AG09319 (cell line): Measurements from ENCODE around the gene CPE.
A peak's percentile ranks its signal among the peaks of the same experiment; 100 is the strongest.

Experiments
- DNase-seq: peaks from one replicate; pipeline ENCODE4 v3.0.0-alpha.2; 2010; ENCODE audit warnings: low read depth; ENCODE audit errors: extremely low read depth
- TF ChIP-seq, protein P1 (sequence below): IDR thresholded peaks from 2 replicates; pipeline ENCODE4 v1.5.1; 2011; ENCODE audit warnings: low read depth, mild to moderate bottlenecking, inconsistent platforms, low read length, moderate library complexity

The CPE gene

DNA sequence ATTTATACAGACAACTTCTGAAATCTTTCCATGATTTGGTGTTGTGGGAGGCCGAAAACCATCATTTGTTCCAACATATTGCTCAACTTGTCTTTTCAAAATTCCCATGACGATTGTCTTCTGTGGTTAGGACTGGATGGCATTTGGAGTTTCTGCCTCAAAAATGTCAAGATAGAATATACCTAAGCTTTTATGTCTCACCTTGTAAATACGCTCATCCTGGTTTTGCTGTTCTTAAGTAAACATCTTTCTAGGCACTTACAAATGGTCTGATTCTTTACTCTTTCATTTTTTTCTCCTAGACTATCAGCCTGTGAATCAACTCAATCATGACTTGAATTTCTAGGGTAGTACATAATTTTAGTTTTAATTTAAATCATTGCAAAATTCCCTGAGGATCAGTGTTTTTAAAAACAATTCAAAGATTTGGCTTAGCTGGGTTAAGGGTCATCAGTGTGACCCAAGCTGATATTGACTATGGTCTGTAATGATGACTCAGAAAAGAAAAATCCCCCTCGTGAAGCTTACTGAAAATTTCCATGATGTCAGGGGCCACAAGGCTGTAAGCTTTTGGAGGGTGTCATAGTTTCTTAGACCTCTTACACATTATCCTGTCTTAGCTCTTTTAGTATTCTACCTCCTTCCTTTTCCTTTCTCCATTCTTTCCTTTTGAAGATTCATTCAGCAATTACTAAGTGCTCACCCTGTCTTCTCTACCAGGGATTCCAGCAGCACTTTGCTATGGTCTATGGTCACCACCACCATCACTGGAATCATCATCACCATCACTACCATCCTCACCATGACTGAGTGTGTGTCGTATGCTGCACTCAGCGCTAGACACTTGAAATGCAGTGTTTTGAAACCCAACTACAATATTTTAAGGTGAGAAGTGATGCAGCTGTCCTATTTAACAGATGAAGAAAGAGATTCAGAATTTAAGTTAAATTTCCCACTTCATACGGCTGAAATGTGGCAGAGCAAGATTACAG is 124.4 kb downstream of the CPE start:
- TF ChIP-seq, protein P1, sequence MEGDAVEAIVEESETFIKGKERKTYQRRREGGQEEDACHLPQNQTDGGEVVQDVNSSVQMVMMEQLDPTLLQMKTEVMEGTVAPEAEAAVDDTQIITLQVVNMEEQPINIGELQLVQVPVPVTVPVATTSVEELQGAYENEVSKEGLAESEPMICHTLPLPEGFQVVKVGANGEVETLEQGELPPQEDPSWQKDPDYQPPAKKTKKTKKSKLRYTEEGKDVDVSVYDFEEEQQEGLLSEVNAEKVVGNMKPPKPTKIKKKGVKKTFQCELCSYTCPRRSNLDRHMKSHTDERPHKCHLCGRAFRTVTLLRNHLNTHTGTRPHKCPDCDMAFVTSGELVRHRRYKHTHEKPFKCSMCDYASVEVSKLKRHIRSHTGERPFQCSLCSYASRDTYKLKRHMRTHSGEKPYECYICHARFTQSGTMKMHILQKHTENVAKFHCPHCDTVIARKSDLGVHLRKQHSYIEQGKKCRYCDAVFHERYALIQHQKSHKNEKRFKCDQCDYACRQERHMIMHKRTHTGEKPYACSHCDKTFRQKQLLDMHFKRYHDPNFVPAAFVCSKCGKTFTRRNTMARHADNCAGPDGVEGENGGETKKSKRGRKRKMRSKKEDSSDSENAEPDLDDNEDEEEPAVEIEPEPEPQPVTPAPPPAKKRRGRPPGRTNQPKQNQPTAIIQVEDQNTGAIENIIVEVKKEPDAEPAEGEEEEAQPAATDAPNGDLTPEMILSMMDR, result no peak
- no peak for DNase-seq

DNA sequence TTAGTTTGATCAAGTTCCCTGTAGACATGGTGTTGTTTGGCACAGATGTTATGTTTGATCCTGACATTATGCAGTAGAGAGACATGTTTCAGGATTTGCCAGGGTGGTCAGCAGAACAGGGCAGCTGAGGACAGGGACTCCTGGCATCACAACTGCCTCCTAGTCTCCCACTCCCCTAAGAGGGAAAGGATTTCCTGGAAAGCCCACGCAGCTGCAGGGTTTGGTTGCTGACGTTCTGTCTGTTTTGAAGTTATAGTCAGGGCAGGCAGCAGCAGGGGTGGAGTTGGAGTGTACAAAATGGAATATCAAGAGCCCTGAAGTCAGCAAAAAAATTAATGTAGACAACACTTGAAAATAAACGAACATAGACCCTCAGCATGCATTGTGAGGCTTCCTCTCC is 125.4 kb downstream of the CPE start:
- TF ChIP-seq, protein P1, result no peak

DNA sequence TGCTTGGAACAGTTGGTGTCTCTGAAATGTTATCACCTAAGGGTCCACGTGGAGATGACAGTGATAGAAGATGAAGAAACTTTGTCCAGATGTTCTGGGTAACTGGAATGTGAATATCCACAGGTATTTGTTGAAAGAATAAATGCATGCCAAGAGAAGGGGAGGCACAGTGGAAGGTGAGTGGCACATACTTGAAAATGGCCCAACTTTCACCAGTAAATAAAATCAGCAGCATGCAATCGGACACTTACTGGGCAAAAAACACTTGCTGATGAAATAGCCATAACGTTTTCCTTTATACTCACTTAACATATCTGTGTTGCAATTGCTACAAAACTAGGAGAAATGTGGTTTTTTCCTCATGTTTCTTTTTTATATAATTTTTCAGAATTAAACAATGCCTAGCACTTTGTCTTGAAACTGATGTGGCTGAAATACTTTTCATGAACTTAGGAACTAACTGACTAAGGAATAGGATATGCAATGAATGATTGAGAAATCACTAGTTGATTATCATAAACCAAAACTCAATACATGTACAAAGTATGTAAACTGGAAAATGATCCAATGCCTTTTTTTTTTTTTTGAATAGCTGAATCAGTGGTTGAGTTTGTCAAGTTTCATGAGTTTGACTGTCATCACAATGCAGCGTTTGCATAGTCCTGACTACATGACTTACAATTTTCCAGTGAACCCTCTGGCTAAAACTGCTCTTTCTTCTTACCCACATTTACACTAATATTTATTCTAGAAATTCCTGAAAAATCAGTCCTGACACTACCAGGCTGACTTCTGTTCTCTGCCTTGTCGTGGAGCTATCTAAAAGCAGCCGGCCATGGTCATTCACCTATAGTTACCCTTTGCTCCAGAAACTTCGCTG is 127.4 kb downstream of the CPE start:
- TF ChIP-seq, protein P1, result no peak
- DNase-seq, result peak; percentile 88

More for the DNA sequence above, 125.4 kb downstream of the CPE start:
- DNase-seq, result no peak

DNA sequence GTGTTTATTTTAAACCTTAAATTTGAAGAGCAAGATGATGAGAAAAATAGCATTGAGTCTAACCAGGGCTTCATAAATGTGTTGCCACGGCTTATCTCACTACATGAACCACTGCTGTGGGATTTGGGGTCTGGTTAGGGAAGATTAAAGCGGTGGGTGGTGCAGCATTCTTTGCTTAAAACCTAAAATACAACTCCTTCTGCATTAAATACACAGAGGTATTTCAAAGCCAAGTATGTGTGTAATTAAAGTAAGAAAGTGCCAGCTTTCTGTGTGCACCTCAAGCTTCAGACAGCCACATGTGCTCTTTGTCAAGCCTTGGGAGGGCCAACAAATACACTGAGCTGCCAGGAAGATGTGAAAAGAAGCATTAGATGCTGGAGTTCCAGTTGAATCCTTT is 128.0 kb downstream of the CPE start:
- DNase-seq, result no peak
- TF ChIP-seq, protein P1, result no peak

DNA sequence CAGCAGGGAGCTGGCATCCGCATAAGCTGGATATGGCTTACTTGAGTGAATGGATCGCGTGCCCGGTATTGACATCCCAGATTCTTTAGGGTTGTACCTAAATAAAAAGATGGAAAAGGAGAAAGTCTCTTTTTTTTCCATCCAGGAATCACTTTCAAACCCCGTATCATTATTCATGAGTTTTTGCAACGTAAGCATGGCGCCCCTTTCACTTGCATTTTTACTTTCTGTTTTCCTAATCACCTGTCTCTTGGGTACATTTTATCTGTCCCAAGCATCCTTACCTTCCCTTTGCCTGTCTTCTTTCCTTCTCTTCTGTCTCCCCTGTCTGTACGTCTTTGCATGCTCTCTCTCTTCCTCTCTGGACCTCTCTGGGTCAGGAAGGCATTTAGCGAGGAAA is 128.6 kb downstream of the CPE start:
- TF ChIP-seq, protein P1, result no peak

DNA sequence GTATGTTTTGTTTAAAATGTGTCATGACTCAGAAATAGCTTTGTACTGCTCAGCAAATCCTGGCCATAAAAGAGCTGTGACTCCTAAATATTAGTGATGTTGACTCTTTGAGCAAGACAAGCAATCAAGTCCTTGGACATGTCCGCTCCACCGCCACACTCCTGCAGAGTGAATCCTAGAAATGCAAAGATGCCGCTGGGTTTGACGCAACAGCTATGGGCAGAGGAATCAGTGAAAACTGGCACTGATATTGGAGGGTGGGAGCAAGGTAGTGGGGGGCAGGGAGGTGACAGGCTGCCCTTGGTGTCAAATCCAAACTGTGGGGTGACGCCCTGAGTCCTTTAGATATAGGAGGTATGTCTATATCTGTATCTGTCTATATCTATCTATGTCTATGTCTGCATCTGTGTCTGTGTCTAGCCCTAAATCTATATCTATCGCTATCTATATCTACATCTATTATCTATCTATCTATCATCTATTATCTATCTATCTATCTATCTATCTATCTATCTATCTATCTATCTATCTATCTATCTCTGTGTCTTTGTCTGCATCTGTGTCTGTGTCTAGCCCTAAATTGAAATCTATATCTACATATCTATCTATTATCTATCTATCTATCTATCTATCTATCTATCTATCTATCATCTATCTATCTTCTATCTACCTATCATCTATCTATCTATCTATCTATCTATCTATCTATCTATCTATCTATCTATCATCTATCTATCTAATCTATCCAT is 129.7 kb downstream of the CPE start:
- DNase-seq, result no peak
- TF ChIP-seq, protein P1, result no peak

More for the DNA sequence above, 128.6 kb downstream of the CPE start:
- DNase-seq, result no peak
